Posterior cingulate gyrus (tissue), 11 donors: ENCODE data around the gene TBC1D1.
A peak's percentile ranks its signal among the peaks of the same experiment; 100 is the strongest.

Source experiments
- DNase-seq, 10 donors: peaks; one replicate each; pipeline versions ENCODE4 v3.0.0 to v3.0.0-alpha.2; 2020 to 2021; ENCODE audit warnings: mixed read lengths in 3 of 10
- intact Hi-C: fragments of 100-400 bp; cut with DNase I; formaldehyde crosslinking; loops from one replicate; pipeline ENCODE4 v1.15.1; 2023

Gene TBC1D1

DNA sequence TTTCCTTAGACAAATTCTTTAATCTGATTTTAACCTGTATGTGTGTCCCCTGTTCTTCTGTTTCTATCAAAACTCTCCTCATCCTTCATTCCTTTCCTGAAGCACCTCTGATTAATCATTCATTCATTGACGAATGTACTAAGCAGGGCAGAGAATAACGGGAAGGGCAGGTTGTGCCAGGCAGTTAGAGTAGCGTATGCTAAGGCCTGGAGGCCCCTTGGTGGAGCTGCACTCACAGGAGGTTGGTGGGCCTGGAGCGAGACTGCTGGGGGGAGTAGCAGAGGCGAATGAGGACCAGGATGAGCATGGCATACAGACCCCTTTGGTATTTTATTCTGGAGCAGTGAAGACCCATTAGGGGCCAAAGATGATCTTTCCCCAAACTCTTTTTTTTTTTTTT is 91.9 kb downstream of the TBC1D1 start:
- DNase-seq: peak in 1 of 10 donors; percentile 69

DNA sequence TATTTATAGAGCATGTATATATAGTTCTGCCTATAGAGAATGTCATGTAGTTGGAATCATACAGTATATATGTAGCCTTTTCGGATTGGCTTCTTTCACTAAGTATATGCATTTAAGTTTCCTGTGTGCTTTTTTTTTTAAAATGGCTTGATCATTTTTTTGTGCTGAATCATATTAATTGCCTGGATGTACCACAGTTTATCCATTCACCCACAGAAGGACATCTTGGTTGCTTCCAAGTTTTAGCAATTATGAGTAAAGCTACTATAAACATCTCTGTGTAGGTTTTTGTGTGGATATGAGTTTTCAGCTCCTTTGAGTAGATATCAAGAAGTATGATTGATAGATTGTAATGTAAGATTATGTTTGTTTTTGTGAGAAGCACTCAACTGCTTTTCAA is 93.1 kb downstream of the TBC1D1 start:
- intact Hi-C loops: loop anchor here (10.0 kb wide), 1 partner anchor 51 kb away; no protein-coding TSS in a partner anchor
- no peak for DNase-seq

More for the DNA sequence above, 91.9 kb downstream of the TBC1D1 start:
- intact Hi-C loops: loop anchor here (10.0 kb wide), 1 partner anchor 52 kb away; no protein-coding TSS in a partner anchor

DNA sequence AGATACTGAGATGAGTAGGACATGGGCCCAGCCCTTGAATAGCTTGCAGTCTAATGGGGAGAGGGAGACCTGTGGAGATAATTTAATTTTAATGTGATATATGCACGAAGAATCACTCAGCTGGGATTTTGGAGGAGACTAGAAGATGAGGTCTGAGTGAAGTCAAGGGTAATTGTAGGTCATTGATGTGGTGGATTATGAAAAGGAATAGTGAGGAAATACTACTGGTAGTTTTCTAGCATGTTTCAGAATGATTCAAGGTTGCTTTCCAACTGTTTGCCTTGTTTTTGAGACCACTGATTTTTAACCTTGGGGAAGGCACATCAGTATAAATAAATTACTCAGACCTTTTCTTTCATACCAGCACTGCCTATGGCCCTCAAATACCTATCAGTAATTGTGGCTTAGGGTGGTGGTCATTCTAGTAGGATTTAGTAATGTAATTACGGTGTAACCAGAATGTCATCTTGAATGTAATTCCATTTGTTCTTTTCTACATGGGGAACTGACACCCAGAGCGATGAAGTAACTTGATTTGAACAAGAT is 94.9 kb downstream of the TBC1D1 start:
- no peak for DNase-seq
- intact Hi-C loops: loop anchor here (10.0 kb wide), 1 partner anchor 49 kb away; no protein-coding TSS in a partner anchor

DNA sequence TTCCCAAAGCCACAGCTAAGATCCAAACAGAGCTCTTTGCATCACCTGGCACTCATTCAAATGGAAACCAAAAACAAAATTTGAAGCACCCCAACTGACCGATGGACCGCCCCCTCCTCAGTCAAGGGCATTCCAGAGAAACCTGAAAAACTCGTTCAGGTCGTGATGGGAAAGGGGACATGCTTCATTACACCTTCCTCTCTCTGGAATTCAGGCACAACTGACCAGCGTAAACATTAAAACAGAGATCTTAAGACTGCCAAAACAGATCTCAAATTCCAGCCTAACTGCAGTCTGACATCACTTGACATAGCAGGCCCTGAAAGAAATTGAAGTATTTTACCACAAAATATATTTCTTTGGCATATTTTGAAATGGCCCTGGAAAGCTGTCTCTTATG is 97.8 kb downstream of the TBC1D1 start:
- intact Hi-C loops: loop anchor here (10.0 kb wide), 1 partner anchor 46 kb away; no protein-coding TSS in a partner anchor
- DNase-seq: no peak

DNA sequence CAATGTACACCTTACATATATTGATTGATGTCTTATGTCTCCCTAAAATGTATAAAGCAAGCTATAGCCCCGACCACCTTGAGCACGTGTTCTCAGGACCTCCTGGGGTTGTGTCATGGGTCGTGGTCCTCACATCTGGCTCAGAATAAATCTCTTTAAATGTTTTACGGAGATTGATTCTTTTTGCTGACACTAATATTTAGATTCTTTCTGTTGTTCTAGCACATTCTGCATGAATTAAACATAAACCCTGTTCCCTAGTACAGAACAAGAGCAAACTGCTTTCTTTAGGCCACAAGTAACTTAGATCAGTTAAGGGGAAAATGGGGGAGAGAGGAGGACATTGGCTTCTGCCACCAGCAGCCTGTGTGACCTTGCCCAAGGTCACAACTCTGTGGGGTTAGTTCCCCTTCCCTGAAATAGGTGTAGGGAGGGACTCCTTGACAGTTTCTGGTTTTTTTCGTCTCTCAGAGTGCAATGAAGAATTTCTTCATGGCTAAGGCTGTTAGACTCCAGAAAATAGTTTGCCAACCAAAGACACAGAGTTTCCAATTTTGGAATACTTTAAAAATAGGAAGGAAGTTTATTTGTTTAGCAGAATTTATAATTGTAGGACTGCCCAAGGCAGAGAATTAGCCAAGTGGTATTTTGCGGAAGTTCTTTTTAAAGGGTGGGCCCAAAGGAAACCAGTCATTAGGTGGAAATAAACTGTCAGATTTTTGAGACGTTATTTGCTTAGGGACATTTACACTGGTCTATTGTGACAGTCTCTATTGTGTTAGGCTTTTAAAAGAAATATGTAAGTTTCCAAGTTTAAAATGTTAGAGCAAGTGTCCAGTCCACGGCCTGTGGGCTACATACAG is 98.7 kb downstream of the TBC1D1 start:
- intact Hi-C loops: loop anchor here (10.0 kb wide), 1 partner anchor 45 kb away; no protein-coding TSS in a partner anchor
- no peak for DNase-seq

DNA sequence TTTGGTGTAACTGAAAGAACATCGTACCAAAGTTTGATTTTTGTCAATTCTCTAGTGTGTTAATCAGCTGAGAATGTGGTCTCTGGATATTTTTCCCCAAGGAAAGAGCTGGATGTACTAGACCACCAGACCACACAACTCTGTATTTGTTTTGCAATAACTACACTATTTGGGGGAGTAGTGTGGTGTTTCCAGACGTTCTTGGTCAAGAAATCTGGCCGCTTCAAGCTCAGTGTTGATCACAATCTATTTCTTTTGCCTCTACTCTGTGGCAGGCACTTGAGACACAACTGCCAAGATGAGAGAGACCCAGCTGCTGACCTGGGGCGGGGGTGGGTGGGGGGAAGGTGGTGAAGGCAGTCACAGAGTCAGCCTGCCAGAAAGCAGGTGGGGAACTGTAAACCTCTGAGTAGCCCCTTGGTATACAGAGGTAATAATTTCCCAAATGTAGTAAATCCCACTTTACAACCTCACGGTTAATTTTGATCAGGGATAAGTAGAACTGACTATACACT is 99.9 kb downstream of the TBC1D1 start:
- intact Hi-C loops: no loop called here
- no peak for DNase-seq

DNA sequence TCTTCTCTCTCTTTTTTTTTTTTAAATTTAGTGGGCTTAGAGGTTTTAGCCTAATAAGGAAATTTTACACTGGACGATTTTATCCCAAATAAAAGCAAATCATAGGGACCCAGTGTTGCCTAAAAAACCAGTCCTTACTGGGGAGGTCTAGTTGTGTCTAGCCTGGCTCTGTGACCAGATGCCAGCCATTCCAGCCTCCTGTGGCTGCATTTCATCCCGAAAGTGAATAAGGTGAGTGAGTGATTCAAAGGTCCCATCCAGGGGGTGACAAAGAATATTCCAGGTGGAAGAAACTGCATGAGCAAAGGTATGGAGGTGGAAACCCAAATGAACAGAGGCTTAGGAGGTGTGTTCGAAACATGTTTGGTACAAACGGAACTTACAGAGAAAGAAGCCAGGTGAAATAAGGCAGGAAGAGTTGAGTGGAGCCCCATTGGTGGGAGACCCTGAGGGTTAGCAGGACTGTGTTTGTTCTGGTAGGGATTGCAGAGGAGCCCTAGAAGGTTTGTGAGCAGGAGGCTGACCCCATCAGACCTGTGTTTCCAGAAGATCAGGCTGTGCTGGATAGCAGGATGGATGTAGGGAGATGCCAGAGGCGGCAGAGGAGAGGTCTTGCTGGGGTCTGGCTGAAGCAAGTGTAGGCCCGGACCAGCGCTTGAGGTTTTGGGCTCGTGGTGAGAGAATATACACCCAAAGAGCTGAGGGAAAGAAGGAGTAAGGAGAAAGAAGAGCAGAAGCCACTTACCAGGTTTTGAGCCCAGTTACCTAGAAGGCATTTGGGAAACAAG is 100.9 kb downstream of the TBC1D1 start:
- intact Hi-C loops: no loop called here
- DNase-seq: no peak

DNA sequence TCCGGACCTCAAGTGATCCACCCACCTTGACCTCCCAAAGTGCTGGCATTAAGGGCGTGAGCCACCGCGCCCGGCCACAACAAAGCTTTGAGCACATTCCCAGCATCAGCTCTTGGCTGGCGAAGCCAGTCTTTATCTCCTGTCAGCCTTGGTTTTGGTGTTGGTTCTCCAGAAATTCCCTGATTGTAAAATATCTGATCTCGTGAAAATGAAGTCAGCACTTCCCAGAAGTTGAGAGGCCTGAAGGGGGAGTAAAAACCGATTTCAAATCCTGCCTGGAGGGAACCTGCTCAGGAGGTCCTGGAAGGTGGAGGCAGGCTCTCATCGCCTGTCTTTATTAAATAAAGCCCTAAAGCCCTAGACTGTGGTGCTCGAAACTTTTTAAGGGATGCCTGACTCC is 102.9 kb downstream of the TBC1D1 start:
- intact Hi-C loops: no loop called here

DNA sequence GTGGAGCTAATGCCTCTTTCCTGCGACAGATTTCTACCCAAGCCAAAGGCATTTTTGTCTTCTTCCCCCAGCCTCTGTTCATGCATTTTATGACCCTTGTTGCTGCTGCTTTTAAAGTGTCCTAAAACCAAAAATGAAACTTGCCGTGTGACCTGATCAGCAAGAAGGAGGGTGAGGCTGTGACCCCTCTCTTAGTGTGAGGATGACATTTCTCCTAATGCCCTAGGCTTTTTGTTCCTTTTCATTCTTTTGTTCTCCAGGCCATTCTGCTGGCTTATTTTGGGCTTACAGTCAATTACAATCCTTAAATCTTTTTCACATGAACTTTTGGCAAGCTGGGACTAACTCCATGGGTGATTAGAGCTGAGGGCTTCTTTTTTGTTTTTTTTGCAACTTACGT is 103.7 kb downstream of the TBC1D1 start:
- intact Hi-C loops: no loop called here
- no peak for DNase-seq

More for the DNA sequence above, 102.9 kb downstream of the TBC1D1 start:
- no peak for DNase-seq

DNA sequence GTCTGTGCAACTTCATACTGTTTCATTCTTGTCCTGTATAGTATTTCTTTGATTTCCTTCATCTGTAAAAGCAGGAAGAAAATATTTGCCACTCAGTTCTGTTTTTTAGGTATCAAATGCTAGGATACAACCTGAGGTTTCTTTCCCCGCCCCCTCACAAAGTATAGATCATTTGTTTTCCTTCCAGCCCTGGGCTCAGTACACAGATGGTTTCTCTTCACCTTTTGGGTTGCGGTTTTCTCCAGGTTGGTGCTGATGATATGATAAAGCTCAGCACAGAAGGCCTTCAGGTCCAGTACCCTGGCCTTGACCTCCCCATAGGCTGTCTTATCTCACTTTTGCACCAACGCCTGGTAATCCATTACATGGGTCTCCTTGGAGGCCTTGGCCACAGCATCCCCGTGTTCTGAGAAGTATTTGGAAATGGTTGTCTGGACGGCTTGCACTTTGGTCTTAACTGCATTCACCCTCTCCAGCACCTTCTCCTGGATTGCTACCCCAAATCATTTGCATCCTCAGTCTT is 104.5 kb downstream of the TBC1D1 start:
- intact Hi-C loops: no loop called here
- no peak for DNase-seq

DNA sequence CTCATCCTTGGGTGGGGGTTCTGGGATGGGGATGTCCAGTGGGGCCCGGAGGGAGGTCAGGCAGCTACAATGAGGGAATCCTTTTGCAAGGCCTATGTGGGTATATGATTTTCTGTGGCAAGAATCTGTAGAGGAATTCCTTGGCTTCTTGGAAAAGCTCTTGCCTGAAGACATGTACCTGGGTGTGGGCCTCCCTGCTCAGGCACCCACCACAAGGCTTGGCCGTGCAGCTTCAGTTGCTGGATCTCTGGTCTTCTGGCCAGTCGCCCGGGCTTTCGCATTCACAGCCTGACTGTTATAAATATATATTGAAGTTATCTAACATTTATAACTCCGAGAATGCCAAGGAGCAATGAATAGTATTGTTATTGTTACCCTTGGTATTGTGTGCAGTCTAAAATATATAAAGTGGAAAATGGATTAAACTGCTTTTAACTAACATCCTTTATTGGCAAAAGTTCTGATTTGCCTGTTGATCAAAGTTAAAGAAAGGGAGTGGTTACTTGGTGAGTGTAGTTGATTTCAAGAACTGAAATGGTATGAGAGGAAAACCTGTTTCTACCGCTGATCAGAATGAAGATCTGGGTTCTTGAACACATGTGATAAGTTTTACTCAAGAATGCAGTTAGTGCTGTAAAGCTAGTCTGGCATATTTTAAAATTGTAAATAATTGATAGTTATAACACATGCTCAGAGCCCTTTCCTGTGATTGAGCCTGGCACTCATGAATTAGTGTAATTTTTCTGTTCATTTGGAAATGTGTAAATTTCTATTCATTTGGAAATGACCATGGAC is 105.3 kb downstream of the TBC1D1 start:
- intact Hi-C loops: no loop called here
- no peak for DNase-seq

DNA sequence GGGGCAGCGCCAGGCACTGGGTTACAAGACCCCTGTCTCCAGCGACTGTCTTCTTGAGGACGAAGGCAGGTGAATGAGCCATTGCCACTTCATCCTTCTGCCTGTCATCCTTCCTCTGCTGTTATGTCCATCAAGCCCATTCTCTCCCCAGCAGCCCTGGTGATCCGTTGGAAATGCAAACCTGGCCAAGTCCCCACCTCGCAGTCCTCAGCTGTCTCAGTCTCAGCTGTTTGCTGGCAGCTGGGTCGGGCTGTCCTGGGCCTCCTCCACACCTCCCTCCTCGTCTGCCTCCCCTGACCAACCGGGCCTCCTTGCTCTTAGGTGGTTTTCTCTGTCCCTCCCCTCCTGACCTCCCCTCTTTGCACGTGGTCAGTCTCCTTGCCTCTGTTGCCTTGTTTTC is 107.3 kb downstream of the TBC1D1 start:
- DNase-seq: no peak
- intact Hi-C loops: no loop called here

DNA sequence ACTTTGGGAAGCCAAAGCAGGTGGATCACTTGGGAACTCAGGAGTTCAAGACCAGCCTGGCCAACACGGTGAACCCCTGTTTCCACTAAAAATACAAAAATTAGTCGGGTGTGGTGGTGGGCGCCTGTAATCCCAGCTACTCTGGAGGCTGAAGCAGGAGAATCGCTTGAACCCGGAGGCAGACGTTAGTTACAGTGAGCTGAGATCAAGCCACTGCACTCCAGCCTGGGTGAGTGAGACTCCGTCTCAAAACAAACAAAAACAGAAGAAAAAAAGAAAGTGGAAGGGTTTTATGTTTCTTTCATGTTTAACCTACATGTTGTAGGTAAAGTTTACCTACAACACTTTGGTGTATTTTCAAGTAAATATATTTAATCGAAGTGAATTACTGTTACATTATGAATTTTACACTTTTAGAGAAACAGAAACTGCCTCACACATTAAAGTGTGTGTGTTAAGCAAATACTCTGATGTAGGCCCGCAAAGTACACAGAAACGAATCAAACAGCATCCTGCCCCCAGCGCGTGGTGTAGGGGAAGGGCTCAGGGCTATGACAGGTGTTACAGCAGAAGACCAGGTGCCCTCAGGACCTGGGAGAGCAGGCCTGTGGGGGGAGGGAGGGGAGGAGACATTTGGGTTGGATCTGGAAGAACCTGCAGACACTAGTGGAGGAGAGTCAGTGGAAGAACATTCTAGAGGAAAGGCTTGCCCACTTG is 108.3 kb downstream of the TBC1D1 start:
- intact Hi-C loops: no loop called here
- no peak for DNase-seq

DNA sequence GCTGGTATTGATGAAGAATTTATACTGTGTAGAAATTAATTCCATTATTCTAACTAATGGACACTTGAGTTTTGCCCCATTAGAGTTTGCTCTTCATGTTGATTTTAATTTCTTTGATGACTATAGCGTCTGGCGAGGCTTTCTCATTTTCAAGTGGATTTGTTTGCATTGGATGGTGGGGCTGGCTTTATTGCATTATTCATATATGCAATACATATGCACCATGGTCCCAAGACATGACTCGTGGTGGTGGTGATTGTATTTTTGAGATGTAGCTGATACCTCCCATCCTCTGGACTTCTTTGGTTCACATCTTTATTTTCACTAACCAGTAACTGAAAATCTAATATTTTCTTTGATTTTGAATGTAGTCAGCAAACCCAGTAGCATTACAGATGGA is 109.1 kb downstream of the TBC1D1 start:
- intact Hi-C loops: no loop called here
- DNase-seq: no peak

DNA sequence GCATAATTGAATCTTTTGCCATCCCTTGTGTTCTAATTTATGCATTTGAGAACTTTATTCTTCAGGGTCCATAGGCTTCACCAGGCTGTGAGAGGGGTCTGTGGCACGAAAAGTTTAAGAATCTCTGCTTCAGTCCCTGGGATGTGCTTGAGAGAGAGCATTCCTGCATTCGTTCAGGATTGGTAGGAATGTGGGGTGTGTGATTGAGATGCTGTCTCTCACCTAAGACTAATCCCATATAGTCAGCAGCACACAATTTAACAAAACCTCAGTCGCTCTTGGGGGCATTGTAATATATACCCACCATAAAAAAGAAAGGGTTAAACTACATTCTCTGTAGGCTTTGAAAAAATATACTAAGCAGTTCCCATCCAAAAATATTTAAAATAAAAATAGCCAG is 111.0 kb downstream of the TBC1D1 start:
- intact Hi-C loops: no loop called here
- no peak for DNase-seq

DNA sequence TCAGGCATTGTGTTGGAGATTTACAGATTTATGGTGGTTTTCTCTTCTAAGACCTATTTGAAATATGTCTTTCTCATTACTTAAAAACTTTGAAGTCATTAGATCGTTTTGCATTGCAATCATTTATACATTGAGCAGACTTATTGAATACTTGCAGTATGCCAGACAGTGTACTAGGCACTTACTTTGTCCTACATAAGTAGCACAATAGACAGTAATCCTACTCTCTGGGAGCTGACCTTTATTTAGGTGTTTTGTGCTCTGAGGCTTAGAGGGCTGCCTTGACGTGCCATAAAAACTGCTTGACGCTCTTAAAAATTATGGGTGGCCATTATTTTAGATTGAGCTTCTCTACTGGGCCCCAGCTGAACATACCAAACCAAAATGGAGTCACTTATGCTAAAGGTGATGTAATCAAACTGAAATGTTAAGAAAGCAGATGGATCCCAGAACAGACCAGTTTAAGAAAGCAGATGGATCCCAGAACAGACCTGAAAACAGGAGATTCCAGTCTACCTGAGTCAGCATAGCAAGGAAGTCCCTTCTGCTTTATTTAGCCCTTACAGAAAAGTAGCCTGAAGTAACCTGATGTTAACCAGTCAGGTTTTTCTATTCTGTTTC is 111.7 kb downstream of the TBC1D1 start:
- intact Hi-C loops: no loop called here
- no peak for DNase-seq

DNA sequence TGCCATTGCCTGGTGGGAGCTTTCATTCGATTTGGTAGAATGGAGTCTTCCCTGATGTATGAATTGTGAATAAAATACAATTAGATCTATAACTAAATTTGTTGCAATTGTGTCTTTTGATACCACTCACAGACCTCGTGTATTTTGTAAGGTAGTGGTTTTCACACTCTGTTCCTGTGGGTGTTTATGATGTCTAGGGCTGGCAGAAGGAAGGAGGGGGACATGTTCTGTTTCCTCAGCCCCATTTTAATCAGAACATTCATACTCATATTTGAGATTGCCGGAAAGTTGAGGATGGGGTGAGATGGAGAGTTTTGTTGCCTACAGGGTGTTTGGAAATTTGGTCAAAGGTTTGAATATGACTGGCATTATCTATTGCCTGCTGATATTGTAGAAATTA is 112.2 kb downstream of the TBC1D1 start:
- DNase-seq: no peak
- intact Hi-C loops: no loop called here

DNA sequence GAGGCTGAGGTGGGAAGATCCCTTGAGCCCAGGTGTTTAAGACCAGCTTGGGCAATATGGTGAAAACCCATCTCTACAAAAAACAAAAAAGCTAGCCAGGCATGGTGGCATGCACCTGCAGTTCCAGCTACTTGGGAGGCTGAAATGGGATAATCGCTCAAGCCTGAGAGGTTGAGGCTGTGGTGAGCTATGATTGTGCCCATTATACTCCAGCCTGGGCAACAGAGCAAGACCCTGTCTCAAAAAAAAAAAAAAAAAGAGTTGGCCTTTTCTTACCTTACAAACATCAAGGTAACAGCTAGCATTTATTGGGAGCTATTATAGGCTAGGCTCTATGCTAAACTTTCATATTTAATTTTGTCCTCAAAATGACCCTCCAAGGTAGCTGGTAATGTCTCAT is 112.7 kb downstream of the TBC1D1 start:
- intact Hi-C loops: no loop called here

DNA sequence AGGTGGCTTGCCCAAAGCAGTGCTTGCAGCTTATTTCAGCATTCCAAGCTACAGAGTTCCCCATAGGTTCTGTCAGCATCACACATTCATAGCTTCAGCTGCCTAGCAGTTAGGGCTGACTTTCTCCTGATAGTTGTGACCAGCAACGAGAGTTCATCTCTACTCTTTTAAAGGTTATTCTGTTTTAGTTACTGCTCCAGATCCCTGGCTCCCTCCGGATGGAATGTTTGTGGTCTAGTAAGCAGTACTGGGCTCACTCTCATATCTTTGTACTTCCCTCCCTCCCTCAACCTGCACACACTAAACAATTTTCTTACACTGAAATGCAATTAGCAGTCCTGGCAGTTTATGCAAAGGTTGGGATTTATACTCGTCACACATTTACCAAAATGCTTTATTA is 113.2 kb downstream of the TBC1D1 start:
- DNase-seq: no peak
- intact Hi-C loops: no loop called here

More for the DNA sequence above, 112.7 kb downstream of the TBC1D1 start:
- DNase-seq: no peak
